KBM-7 (cell line): ENCODE measurements around the gene SIAH3.

ENCODE experiments used
- DNase-seq: peaks from one replicate; pipeline ENCODE4 v3.0.0-alpha.2; 2015
- in situ Hi-C: fragments of 300-500 bp; cut with MboI; formaldehyde crosslinking; loops from 2 replicates; pipeline ENCODE4 v1.14.3; 2020; ENCODE audit warnings: low sequenced_read_pairs, low pct_unique_long_range_greater_than_20kb, mixed read lengths

SIAH3 gene

GRCh38 chr13:45792827-45793303, 58.7 kb downstream of the SIAH3 start:
- DNase-seq, result no peak
- in situ Hi-C loops, result no loop called here

GRCh38 chr13:45788011-45788410, 63.5 kb downstream of the SIAH3 start:
- in situ Hi-C loops, result no loop called here
- no peak for DNase-seq

GRCh38 chr13:45787346-45787745, 64.2 kb downstream of the SIAH3 start:
- in situ Hi-C loops, result no loop called here
- no peak for DNase-seq

- DNase-seq, result no peak
- in situ Hi-C loops, result no loop called here
Observed at GRCh38 chr13:45786293-45786920, 65.1 kb downstream of the SIAH3 start.

GRCh38 chr13:45784755-45785675, 66.5 kb downstream of the SIAH3 start:
- in situ Hi-C loops, result no loop called here
- DNase-seq, result no peak

- in situ Hi-C loops, result no loop called here
- DNase-seq, result no peak
Observed at GRCh38 chr13:45783346-45784043, 68.1 kb downstream of the SIAH3 start.

GRCh38 chr13:45782327-45783045, 69.1 kb downstream of the SIAH3 start:
- in situ Hi-C loops, result no loop called here
- DNase-seq, result no peak

- DNase-seq, result peak; percentile 32
- in situ Hi-C loops, result no loop called here
Observed at GRCh38 chr13:45781553-45782326, 69.8 kb downstream of the SIAH3 start.

- DNase-seq, result no peak
- in situ Hi-C loops, result no loop called here
Observed at GRCh38 chr13:45779901-45780300, 71.7 kb downstream of the SIAH3 start.

GRCh38 chr13:45778882-45779281, 72.7 kb downstream of the SIAH3 start:
- DNase-seq, result no peak
- in situ Hi-C loops, result no loop called here

- no peak for DNase-seq
- in situ Hi-C loops, result no loop called here
Observed at GRCh38 chr13:45776748-45777147, 74.8 kb downstream of the SIAH3 start.

GRCh38 chr13:45775401-45775963, 76.1 kb downstream of the SIAH3 start:
- DNase-seq, result no peak
- in situ Hi-C loops, result no loop called here

GRCh38 chr13:45773944-45774343, 77.6 kb downstream of the SIAH3 start:
- DNase-seq, result no peak
- in situ Hi-C loops, result no loop called here

GRCh38 chr13:45773236-45773635, 78.3 kb downstream of the SIAH3 start:
- in situ Hi-C loops, result no loop called here

GRCh38 chr13:45770886-45771285, 80.7 kb downstream of the SIAH3 start:
- in situ Hi-C loops, result no loop called here
- DNase-seq, result no peak

More at GRCh38 chr13:45773236-45773635, 78.3 kb downstream of the SIAH3 start:
- no peak for DNase-seq

- DNase-seq, result no peak
- in situ Hi-C loops, result no loop called here
Observed at GRCh38 chr13:45768656-45769479, 82.7 kb downstream of the SIAH3 start.

GRCh38 chr13:45765464-45765863, 86.1 kb downstream of the SIAH3 start:
- in situ Hi-C loops, result no loop called here
- DNase-seq, result no peak
